HEK293 (cell line): ENCODE results near the gene DST.

Source experiments
- CTCF ChIP-seq: fragments of 450-650 bp; formaldehyde crosslinking; IDR thresholded peaks from 2 replicates; pipeline ENCODE4 v1.5.1; 2016; ENCODE audit warnings: missing biosample characterization, missing genetic modification characterization
- ZBTB17 ChIP-seq: fragments of 450-650 bp; formaldehyde crosslinking; IDR thresholded peaks from 2 replicates; pipeline ENCODE4 v1.5.1; 2016; ENCODE audit warnings: missing biosample characterization, missing genetic modification characterization
- ZBTB48 ChIP-seq: fragments of 450-650 bp; formaldehyde crosslinking; IDR thresholded peaks from 2 replicates; pipeline ENCODE4 v1.5.1; 2016; ENCODE audit warnings: missing biosample characterization, missing genetic modification characterization
- ZBTB7A ChIP-seq: fragments of 450-650 bp; formaldehyde crosslinking; IDR thresholded peaks from 2 replicates; pipeline ENCODE4 v1.5.1; 2016; ENCODE audit warnings: low read depth, missing biosample characterization, missing genetic modification characterization
- ZNF548 ChIP-seq: fragments of 450-650 bp; formaldehyde crosslinking; IDR thresholded peaks from 2 replicates; pipeline ENCODE4 v1.5.1; 2016; ENCODE audit warnings: missing biosample characterization, missing genetic modification characterization
- ZNF560 ChIP-seq: fragments of 450-650 bp; formaldehyde crosslinking; IDR thresholded peaks from 2 replicates; pipeline ENCODE4 v1.5.1; 2017; ENCODE audit warnings: missing biosample characterization, missing genetic modification characterization, borderline replicate concordance

DNA sequence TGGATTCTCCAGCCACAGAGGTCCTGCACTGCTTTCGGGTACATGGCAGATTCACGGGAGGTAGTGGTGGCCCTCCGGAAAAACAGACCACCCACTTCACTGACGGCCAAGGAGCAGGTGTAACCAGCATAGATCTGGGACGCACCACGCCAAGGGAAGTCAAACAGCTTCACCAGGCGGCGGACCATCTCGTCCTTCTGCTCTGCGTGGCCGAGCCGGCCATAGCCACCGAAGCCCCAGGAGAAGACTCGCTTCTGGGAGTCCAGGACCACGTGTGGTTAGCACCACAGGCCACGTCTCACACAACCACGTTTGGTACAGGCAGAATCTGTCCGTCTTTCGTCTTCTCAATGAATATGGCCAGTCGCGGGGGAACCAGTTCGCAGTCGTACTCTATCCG lies 210.5 kb downstream of the DST start:
- TF ChIP-seq ZNF548 (tag by site-specific recombination), result no peak
- TF ChIP-seq ZBTB48 (tag by site-specific recombination), result no peak
- TF ChIP-seq CTCF (tag by site-specific recombination), result no peak
- no peak for TF ChIP-seq ZBTB7A (tag by site-specific recombination)
- TF ChIP-seq ZNF560, result no peak
- TF ChIP-seq ZBTB17, result no peak
